HepG2 (cell line): ENCODE data around the gene MARCHF9. TPM values are rescaled to one million over a fixed set of nuclear protein-coding genes. Genes with fewer than 3 reads are reported as not detected.

Experiments used
- ETV5 ChIP-seq: IDR thresholded peaks from 2 replicates; pipeline ENCODE4 v1.6.1; 2018; ENCODE audit warnings: missing biosample characterization, missing genetic modification reagents, inconsistent platforms, borderline replicate concordance
- KDM5B ChIP-seq: sonication (generic); formaldehyde crosslinking; IDR thresholded peaks from 2 replicates; pipeline ENCODE4 v1.4.0; 2020; ENCODE audit warnings: missing genetic modification reagents, mild to moderate bottlenecking, borderline replicate concordance
- MEIS1 ChIP-seq: sonication (generic); formaldehyde crosslinking; IDR thresholded peaks from 2 replicates; pipeline ENCODE4 v1.9.0; 2021; ENCODE audit warnings: mild to moderate bottlenecking, missing genetic modification reagents, moderate library complexity, borderline replicate concordance
- SAP130 ChIP-seq: IDR thresholded peaks from 2 replicates; pipeline ENCODE4 v1.6.1; 2016; ENCODE audit warnings: low read depth
- ZNF382 ChIP-seq: sonication (generic); formaldehyde crosslinking; IDR thresholded peaks from 2 replicates; pipeline ENCODE4 v1.5.0; 2020; ENCODE audit warnings: missing genetic modification reagents, mild to moderate bottlenecking, borderline replicate concordance
- ZNF550 ChIP-seq: sonication (generic); formaldehyde crosslinking; IDR thresholded peaks from 2 replicates; pipeline ENCODE4 v1.4.0; 2020; ENCODE audit warnings: mild to moderate bottlenecking, missing genetic modification reagents, borderline replicate concordance
- ZNF724P ChIP-seq: sonication (generic); formaldehyde crosslinking; IDR thresholded peaks from 2 replicates; pipeline ENCODE4 v1.8.0; 2022; ENCODE audit warnings: missing genetic modification reagents, borderline replicate concordance
- ZNF788 ChIP-seq: sonication (generic); formaldehyde crosslinking; IDR thresholded peaks from 2 replicates; pipeline ENCODE4 v1.5.0; 2020; ENCODE audit warnings: mild to moderate bottlenecking, missing genetic modification reagents, borderline replicate concordance
- polyA plus RNA-seq, 8 experiments: library from polyadenylated mRNA; depleted of rRNA in 3 of 8; stranded (reverse) in 7 of 8; unstranded in 1 of 8; fragments of >200 nt; fragmentation: Illumina TruSeq in 4 of 8; extraction: Trizol in 4 of 8; gene quantifications; 2 replicates each; pipeline versions ENCODE4 v1.2.1 to v1.2.3, GENCODE V29; 2011 to 2016; ENCODE audit warnings: low read depth in 4 of 8, missing spikeins in 1 of 8, mixed read lengths in 1 of 8; ENCODE audit not compliant: insufficient read depth in 1 of 8
- total RNA-seq, 5 experiments: library from RNA; depleted of rRNA; stranded (reverse); fragments of >200 nt; fragmentation: Illumina TruSeq; extraction: Trizol; gene quantifications; 2 replicates each; pipeline ENCODE4 v1.2.3, GENCODE V29; 2016; ENCODE audit warnings: low read depth in 1 of 5
- TF ChIP-seq, protein P1 (sequence below): sonication (generic); formaldehyde crosslinking; IDR thresholded peaks from 2 replicates; pipeline ENCODE4 v1.4.0; 2020; ENCODE audit warnings: mild to moderate bottlenecking, missing genetic modification reagents
- TF ChIP-seq, protein P2 (sequence below): sonication (generic); formaldehyde crosslinking; conservative IDR thresholded peaks from 2 replicates; pipeline ENCODE4 v1.8.0; 2022; ENCODE audit warnings: mild to moderate bottlenecking, moderate library complexity, missing genetic modification reagents
- TF ChIP-seq, protein P3 (sequence below): sonication (generic); formaldehyde crosslinking; IDR thresholded peaks from 2 replicates; pipeline ENCODE4 v1.4.0; 2020; ENCODE audit warnings: mild to moderate bottlenecking, low read depth, missing genetic modification reagents
- TF ChIP-seq, protein P4 (sequence below): IDR thresholded peaks from 2 replicates; pipeline ENCODE4 v1.6.1; 2016; ENCODE audit warnings: missing compliant biosample characterization, missing genetic modification reagents, borderline replicate concordance

MARCHF9 gene
- total and polyA plus RNA-seq, 2 of the 13 experiments (the other 11 are each of a cell fraction or from before 2014, with no cell fraction given), result 5.7 to 9.6 TPM

DNA sequence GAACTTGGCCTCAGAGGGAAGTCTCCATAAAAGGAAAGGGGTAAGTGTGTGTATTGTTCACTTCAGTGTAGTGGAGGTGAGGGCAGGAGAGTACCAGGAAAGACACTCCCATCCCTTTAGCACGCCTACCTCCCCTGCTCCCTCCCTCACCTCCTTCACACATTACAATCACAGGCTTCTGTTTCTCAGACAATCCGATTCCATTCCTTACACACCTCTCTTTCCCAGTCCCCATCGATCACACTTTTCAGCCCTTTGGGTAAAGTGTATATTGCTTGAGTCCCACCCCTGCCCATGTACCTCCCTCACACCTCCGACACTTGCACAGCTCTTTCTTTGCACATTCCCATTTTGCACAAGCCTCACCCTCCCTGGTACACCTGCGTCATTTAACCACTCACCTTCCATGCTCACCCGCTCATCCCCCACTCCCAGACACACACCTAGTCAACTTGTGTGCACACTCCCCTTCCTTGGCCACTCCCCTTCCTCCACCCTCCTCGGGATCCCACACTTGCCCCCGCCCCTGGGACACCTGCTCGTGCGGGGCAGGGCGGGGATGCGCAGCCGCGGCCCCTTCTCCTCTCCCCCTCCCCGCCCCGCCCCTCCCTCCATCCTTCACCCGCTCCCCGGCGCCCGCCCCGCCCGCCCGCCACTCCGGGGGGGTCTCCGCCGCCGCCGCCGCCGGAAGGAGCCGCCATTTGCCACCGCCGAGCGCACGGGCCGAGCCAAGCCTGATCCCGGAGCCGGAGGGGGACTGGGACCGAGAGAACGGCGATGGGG lies at the start of gene MARCHF9 (continued):
- TF ChIP-seq, protein P1, sequence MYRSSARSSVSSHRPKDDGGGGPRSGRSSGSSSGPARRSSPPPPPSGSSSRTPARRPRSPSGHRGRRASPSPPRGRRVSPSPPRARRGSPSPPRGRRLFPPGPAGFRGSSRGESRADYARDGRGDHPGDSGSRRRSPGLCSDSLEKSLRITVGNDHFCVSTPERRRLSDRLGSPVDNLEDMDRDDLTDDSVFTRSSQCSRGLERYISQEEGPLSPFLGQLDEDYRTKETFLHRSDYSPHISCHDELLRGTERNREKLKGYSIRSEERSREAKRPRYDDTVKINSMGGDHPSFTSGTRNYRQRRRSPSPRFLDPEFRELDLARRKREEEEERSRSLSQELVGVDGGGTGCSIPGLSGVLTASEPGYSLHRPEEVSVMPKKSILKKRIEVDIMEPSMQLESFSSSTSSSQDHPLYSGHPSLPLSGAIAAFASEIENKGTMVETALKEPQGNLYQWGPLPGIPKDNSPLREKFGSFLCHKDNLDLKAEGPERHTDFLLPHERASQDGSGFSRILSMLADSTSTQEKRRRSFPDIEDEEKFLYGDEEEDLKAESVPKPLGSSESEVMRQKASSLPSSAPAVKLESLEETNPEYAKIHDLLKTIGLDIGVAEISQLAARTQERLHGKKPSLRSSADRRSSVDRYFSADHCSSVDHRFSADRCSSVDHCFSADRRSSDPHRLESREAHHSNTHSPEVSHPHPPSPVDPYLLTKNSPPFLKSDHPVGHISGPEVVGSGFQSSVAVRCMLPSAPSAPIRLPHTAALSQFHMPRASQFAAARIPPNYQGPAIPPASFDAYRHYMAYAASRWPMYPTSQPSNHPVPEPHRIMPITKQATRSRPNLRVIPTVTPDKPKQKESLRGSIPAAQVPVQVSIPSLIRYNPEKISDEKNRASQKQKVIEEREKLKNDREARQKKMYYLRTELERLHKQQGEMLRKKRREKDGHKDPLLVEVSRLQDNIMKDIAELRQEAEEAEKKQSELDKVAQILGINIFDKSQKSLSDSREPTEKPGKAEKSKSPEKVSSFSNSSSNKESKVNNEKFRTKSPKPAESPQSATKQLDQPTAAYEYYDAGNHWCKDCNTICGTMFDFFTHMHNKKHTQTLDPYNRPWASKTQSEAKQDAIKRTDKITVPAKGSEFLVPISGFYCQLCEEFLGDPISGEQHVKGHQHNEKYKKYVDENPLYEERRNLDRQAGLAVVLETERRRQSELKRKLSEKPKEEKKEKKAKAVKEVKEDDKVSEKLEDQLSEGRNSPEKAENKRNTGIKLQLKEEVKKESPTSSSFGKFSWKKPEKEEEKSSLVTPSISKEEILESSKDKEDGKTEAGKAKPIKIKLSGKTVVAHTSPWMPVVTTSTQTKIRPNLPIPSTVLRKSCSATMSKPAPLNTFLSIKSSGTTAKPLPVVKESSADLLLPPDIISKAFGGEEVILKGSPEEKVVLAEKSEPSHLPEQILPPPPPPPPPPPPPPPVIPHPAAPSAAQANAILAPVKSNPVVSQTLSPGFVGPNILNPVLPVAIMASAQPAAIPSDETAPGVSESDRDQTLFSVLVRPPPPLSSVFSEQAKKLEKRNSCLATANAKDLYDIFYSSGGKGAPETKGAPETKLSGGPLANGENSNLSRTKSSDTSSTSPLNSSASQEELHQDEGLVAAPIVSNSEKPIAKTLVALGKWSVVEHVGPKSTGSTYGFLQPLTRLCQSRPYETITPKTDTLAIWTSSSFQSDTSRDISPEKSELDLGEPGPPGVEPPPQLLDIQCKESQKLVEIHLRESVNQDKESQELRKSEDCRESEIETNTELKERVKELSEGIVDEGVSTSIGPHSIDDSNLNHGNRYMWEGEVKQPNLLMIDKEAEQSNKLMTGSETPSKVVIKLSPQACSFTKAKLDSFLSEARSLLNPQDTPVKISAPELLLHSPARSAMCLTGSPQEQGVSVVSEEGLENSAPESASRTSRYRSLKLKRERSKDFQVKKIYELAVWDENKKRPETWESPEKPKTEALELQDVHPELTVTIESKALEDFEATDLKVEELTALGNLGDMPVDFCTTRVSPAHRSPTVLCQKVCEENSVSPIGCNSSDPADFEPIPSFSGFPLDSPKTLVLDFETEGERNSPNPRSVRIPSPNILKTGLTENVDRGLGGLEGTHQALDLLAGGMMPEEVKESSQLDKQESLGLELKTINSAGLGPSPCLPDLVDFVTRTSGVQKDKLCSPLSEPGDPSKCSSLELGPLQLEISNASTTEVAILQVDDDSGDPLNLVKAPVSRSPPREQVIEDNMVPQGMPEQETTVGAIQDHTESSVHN (CRISPR knock-in tag), result peak; percentile 91
- TF ChIP-seq SAP130 (CRISPR knock-in tag) (peak; percentile 68), ZNF724P (CRISPR knock-in tag) (no peak), KDM5B (CRISPR knock-in tag) (peak; percentile 50; the same call in 1 of the 2 replicates), ETV5 (0 out of 2 replicates have a peak, but pooled peaks have one; percentile 7), ZNF382 (CRISPR knock-in tag) (no peak), MEIS1 (0 out of 2 replicates have a peak, but pooled peaks have one; percentile 32), ZNF788 (CRISPR knock-in tag) (peak; percentile 14; the same call in 1 of the 2 replicates), ZNF550 (CRISPR knock-in tag) (no peak)
- TF ChIP-seq, protein P2, sequence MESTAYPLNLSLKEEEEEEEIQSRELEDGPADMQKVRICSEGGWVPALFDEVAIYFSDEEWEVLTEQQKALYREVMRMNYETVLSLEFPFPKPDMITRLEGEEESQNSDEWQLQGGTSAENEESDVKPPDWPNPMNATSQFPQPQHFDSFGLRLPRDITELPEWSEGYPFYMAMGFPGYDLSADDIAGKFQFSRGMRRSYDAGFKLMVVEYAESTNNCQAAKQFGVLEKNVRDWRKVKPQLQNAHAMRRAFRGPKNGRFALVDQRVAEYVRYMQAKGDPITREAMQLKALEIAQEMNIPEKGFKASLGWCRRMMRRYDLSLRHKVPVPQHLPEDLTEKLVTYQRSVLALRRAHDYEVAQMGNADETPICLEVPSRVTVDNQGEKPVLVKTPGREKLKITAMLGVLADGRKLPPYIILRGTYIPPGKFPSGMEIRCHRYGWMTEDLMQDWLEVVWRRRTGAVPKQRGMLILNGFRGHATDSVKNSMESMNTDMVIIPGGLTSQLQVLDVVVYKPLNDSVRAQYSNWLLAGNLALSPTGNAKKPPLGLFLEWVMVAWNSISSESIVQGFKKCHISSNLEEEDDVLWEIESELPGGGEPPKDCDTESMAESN, result 0 out of 2 replicates have a peak, but pooled peaks have one; percentile 45
- TF ChIP-seq, protein P3, sequence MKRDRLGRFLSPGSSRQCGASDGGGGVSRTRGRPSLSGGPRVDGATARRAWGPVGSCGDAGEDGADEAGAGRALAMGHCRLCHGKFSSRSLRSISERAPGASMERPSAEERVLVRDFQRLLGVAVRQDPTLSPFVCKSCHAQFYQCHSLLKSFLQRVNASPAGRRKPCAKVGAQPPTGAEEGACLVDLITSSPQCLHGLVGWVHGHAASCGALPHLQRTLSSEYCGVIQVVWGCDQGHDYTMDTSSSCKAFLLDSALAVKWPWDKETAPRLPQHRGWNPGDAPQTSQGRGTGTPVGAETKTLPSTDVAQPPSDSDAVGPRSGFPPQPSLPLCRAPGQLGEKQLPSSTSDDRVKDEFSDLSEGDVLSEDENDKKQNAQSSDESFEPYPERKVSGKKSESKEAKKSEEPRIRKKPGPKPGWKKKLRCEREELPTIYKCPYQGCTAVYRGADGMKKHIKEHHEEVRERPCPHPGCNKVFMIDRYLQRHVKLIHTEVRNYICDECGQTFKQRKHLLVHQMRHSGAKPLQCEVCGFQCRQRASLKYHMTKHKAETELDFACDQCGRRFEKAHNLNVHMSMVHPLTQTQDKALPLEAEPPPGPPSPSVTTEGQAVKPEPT, result peak; percentile 39; the same call in 1 of the 2 replicates
- TF ChIP-seq, protein P4, sequence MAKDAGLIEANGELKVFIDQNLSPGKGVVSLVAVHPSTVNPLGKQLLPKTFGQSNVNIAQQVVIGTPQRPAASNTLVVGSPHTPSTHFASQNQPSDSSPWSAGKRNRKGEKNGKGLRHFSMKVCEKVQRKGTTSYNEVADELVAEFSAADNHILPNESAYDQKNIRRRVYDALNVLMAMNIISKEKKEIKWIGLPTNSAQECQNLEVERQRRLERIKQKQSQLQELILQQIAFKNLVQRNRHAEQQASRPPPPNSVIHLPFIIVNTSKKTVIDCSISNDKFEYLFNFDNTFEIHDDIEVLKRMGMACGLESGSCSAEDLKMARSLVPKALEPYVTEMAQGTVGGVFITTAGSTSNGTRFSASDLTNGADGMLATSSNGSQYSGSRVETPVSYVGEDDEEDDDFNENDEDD (CRISPR knock-in tag), result peak; percentile 17; the same call in 1 of the 2 replicates
